MM.1S (cell line): Measurements from ENCODE around the gene SATB2.

Experiments
- CTCF ChIP-seq: fragments of 300-600 bp; sonication (generic); IDR thresholded peaks from 2 replicates; pipeline ENCODE4 v1.5.1; 2016; ENCODE audit warnings: antibody characterized with exemption, low read length, mixed read lengths
- EZH2 ChIP-seq: fragments of 300-600 bp; sonication (generic); optimal IDR thresholded peaks from 2 replicates; pipeline ENCODE3; 2017; ENCODE audit warnings: low read depth, mild to moderate bottlenecking, antibody characterized with exemption, low read length, mixed read lengths

- TF ChIP-seq CTCF (no peak), EZH2 (no peak)
Observed at GRCh38 chr2:199308567-199308966, 149.2 kb downstream of the SATB2 start.
